Measurements from ENCODE around the gene LRRC40. TPM values are rescaled to one million over a fixed set of nuclear protein-coding genes. Genes with fewer than 3 reads are reported as not detected.

LRRC40 gene
- 10 to 100 TPM in 3 of 6 donors, 1 to 10 TPM in 3; 7.5 to 18.3 (median 11.3) TPM for total RNA-seq

GRCh38 chr1:70205434-70206118 is at the start of gene LRRC40:
TSS of gene LRRC40 (minus strand) at chr1:70205579. CDS start at chr1:70205540, 39 bp downstream.
- 0 to 1% methylated on average over 42 to 45 of the region's 47 CpGs for whole genome bisulfite sequencing, 2 donors
- H3K27ac ChIP-seq: peak within 1 kb of the TSS; percentile 90 to 97 (median 94)
- peaks cover 0 to 7% (median 0%) of the 10 kb centered on the region in 4 donors for H3K36me3 ChIP-seq
- TF ChIP-seq CTCF (IDR thresholded peaks at IDR 0.05) (peak in 1 of 6 experiments; percentile 39), POLR2AphosphoS5 (IDR thresholded peaks at IDR 0.05) (peak; percentile 85 to 96), EP300 (IDR thresholded peaks at IDR 0.05) (no peak), POLR2A (IDR thresholded peaks at IDR 0.05) (peak in 3 of 4 donors; percentile 65 to 79 (median 75))
- DNase-seq (peak; percentile 97 to 98), ATAC-seq (ENCODE audit: low FRiP score in 2 of 2) (peak; percentile 100)
- H3K4me3 ChIP-seq: peak within 1 kb of the TSS; percentile 73 to 91 (median 81)
- H3K9me3 ChIP-seq: no peaks in the 10 kb centered on the region
- peaks cover 38 to 50% (median 44%) of the 10 kb centered on the region in 4 donors for H3K4me1 ChIP-seq
- no peaks in the 10 kb centered on the region for H3K27me3 ChIP-seq

- TF ChIP-seq POLR2AphosphoS5 (IDR thresholded peaks at IDR 0.05): no peak
- TF ChIP-seq CTCF (IDR thresholded peaks at IDR 0.05): no peak
- no peak for TF ChIP-seq POLR2A (IDR thresholded peaks at IDR 0.05)
- TF ChIP-seq EP300 (IDR thresholded peaks at IDR 0.05): no peak
- no peaks in the 10 kb centered on the region for H3K4me1 ChIP-seq
- H3K36me3 ChIP-seq: peaks cover 63 to 99% (median 70%) of the 10 kb centered on the region in 4 donors
- no peak overlapping the region for H3K4me3 ChIP-seq
- 87 to 91% methylated on average over 4 of the region's 4 CpGs for WGBS, 2 donors
- H3K27me3 ChIP-seq: no peaks in the 10 kb centered on the region
- no peaks in the 10 kb centered on the region for H3K9me3 ChIP-seq
- DNase-seq: no peak
- ATAC-seq (ENCODE audit: low FRiP score in 2 of 2): no peak
- H3K27ac ChIP-seq: no peak overlapping the region
Measured at GRCh38 chr1:70248729-70249128, 43.4 kb upstream of the LRRC40 start.

GRCh38 chr1:70247768-70248167 is 42.4 kb upstream of the LRRC40 start:
- no peaks in the 10 kb centered on the region for H3K4me1 ChIP-seq
- ATAC-seq (ENCODE audit: low FRiP score in 2 of 2) (no peak), DNase-seq (no peak)
- H3K36me3 ChIP-seq: peaks cover 68 to 99% (median 74%) of the 10 kb centered on the region in 4 donors
- H3K9me3 ChIP-seq: no peaks in the 10 kb centered on the region
- H3K4me3 ChIP-seq: no peak overlapping the region
- H3K27me3 ChIP-seq: no peaks in the 10 kb centered on the region
- no peak for TF ChIP-seq POLR2AphosphoS5 (IDR thresholded peaks at IDR 0.05)
- TF ChIP-seq EP300 (IDR thresholded peaks at IDR 0.05): no peak
- TF ChIP-seq POLR2A (IDR thresholded peaks at IDR 0.05): no peak
- TF ChIP-seq CTCF (IDR thresholded peaks at IDR 0.05): no peak
- H3K27ac ChIP-seq: no peak overlapping the region

- Histone ChIP-seq H3K4me3 (no peak overlapping the region), H3K36me3 (peaks cover 75 to 100% (median 80%) of the 10 kb centered on the region in 4 donors), H3K4me1 (no peaks in the 10 kb centered on the region), H3K27ac (no peak overlapping the region), H3K9me3 (no peaks in the 10 kb centered on the region), H3K27me3 (no peaks in the 10 kb centered on the region)
- DNase-seq: no peak
- TF ChIP-seq POLR2A (IDR thresholded peaks at IDR 0.05) (no peak), POLR2AphosphoS5 (IDR thresholded peaks at IDR 0.05) (no peak), CTCF (IDR thresholded peaks at IDR 0.05) (no peak), EP300 (IDR thresholded peaks at IDR 0.05) (no peak)
- ATAC-seq (ENCODE audit: low FRiP score in 2 of 2): no peak
Measured at GRCh38 chr1:70247122-70247521, 41.7 kb upstream of the LRRC40 start.

- peaks cover 54 to 100% (median 92%) of the 10 kb centered on the region in 4 donors for H3K36me3 ChIP-seq
- TF ChIP-seq EP300 (IDR thresholded peaks at IDR 0.05): no peak
- no peaks in the 10 kb centered on the region for H3K9me3 ChIP-seq
- H3K4me1 ChIP-seq: no peaks in the 10 kb centered on the region
- no peak overlapping the region for H3K27ac ChIP-seq
- no peaks in the 10 kb centered on the region for H3K27me3 ChIP-seq
- DNase-seq (no peak), ATAC-seq (ENCODE audit: low FRiP score in 2 of 2) (no peak)
- H3K4me3 ChIP-seq: no peak overlapping the region
Measured at GRCh38 chr1:70239940-70240339, 34.6 kb upstream of the LRRC40 start.
